Muscle layer of colon (tissue), 2 donors: ENCODE data around the gene NOTCH1.

Source experiments
- H3K27ac ChIP-seq: one replicate; pipeline ENCODE4 v1.7.0; 2013; ENCODE audit warnings: low read depth, mild to moderate bottlenecking, low read length, moderate library complexity
- H3K27me3 ChIP-seq, 2 donors: one replicate each; pipeline ENCODE4 v1.7.0; 2013; ENCODE audit warnings: low read length in 2 of 2, mild to moderate bottlenecking in 2 of 2; ENCODE audit not compliant: insufficient read depth in 2 of 2, control insufficient read depth in 1 of 2
- H3K36me3 ChIP-seq: one replicate; pipeline ENCODE4 v1.7.0; 2013; ENCODE audit warnings: mild to moderate bottlenecking, low read length; ENCODE audit not compliant: insufficient read depth
- H3K4me1 ChIP-seq: one replicate; pipeline ENCODE4 v1.7.0; 2013; ENCODE audit warnings: mild to moderate bottlenecking, low read length; ENCODE audit not compliant: insufficient read depth
- H3K4me3 ChIP-seq, 2 donors: one replicate each; pipeline ENCODE4 v1.7.0; 2013; ENCODE audit warnings: low read length in 2 of 2, low read depth in 1 of 2, mild to moderate bottlenecking in 1 of 2, moderate library complexity in 1 of 2
- H3K9ac ChIP-seq: one replicate; pipeline ENCODE4 v1.7.0; 2013; ENCODE audit warnings: low read length
- H3K9me3 ChIP-seq: one replicate; pipeline ENCODE4 v1.7.0; 2013; ENCODE audit warnings: mild to moderate bottlenecking, low read length
- donor health status: abdominal sarcoma.
- donor health status: Adenocarcinoma of cecum.

The NOTCH1 gene

DNA sequence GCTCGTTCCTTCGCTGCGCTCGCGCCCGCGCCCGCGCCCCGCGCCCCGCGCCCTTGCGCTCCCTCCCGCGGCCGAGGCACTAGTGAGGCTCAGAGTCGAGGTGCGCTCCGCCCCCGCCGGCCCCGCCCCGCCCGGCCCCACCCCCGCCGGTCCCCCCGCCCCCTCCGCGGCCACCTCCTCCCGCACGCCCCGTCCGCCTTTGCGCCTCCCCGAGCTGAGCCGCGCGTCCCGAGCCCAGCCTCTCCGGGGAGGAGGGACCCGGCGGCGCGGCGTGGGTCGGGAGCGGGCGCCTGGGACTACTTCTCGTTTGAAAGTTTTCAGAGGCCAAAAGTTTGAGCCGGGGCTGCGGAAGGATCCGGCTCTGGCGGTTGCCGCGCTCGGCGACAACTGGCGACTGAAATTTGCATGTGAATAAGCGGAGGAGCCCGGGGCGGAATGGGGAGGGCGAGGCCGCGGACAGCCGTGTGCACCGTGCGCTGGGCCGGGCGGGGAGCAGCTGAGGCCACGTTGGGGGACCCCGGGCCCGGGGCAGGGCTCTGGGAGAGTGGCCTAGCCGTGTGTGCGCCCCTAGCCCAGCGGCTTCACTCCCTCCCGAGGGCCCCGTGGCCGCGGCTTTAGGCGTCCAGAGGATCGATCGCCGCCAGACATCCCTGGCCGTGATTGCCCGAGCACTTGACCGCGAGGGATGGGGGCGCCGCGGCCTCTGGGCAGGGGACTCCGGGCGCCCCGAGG, at the start of gene NOTCH1:
Gene NOTCH1 (minus strand): TSS at position 84 of the 732 bp plus-strand sequence. CDS start 262 bp downstream, outside the sequence.
- no peaks in the 10 kb centered on the region for H3K9me3 ChIP-seq
- H3K36me3 ChIP-seq = peaks cover 18% of the 10 kb centered on the region
- peaks cover 70% of the 10 kb centered on the region for H3K4me1 ChIP-seq
- peak within 1 kb of the TSS; percentile 90 for H3K27ac ChIP-seq
- H3K9ac ChIP-seq = peak within 1 kb of the TSS; percentile 76
- no peaks in the 10 kb centered on the region for H3K27me3 ChIP-seq
- H3K4me3 ChIP-seq = peak within 1 kb of the TSS; percentile 88 to 91

DNA sequence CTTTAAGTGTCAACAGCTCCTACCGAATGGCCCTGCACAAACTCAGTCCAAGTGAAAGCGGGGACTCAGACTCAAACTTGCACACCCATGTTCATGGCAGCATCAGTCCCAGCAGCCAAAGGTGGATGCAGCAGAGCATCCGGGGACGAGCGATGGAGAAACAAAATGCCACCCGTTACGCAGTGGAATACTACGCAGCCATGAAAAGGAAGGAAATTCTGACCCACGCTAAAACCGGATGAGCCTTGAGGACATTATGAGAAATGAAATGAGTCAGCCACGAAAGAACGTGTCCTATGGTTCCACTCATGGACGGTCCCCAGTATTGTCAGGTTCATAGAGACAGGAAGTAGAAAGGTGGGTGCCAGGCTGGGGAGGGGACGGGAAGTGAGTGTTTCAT, 48.6 kb upstream of the NOTCH1 start:
- Histone ChIP-seq H3K4me1 (peaks cover 3% of the 10 kb centered on the region), H3K9me3 (no peaks in the 10 kb centered on the region), H3K9ac (no peak overlapping the region), H3K4me3 (no peak overlapping the region), H3K36me3 (no peaks in the 10 kb centered on the region), H3K27ac (no peak overlapping the region), H3K27me3 (no peaks in the 10 kb centered on the region)

DNA sequence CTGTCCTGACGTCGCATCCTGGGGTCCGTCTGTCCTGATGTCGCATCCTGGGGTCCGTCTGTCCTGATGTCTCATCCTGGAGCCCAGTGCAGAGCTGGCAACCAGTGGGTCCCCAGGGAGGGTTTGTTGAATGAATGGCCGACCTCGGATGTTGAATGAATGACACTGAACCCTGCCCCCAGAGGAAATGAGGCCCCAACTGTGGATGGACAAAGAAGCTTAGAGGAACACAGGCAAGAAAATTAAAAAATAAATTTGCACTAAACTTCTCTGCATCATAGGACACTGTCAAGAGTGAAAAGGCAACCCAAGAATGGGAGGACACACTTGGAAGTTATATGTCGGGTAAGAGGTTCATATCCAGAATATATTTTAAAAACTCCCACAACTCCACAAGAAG, 47.7 kb upstream of the NOTCH1 start:
- H3K9me3 ChIP-seq = no peaks in the 10 kb centered on the region
- H3K9ac ChIP-seq = no peak overlapping the region
- H3K4me1 ChIP-seq = peaks cover 3% of the 10 kb centered on the region
- no peaks in the 10 kb centered on the region for H3K27me3 ChIP-seq
- no peaks in the 10 kb centered on the region for H3K36me3 ChIP-seq
- no peak overlapping the region for H3K27ac ChIP-seq
- H3K4me3 ChIP-seq = no peak overlapping the region

DNA sequence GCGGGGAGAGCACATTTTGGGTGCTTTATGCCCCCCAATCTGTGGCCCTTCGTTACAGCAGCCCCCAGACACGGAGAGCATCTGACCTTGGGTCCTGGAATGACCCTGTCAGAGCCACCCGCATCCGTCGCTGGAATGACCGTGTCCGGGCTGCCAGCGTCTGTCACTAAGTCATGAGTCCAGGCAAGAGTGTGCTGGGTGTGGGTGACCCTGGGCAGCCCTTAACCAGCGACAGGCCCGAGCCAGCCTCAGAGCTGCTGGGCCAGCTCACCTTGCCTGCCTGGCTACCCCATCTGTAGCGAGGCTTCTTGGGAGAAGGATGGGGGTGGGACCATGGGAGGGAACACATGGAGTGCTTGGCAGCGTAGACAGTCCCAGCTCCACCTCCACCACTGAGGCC, 46.8 kb upstream of the NOTCH1 start:
- Histone ChIP-seq H3K9me3 (no peaks in the 10 kb centered on the region), H3K4me3 (no peak overlapping the region), H3K4me1 (peaks cover 10% of the 10 kb centered on the region), H3K36me3 (no peaks in the 10 kb centered on the region), H3K27me3 (no peaks in the 10 kb centered on the region), H3K9ac (no peak overlapping the region), H3K27ac (no peak overlapping the region)

DNA sequence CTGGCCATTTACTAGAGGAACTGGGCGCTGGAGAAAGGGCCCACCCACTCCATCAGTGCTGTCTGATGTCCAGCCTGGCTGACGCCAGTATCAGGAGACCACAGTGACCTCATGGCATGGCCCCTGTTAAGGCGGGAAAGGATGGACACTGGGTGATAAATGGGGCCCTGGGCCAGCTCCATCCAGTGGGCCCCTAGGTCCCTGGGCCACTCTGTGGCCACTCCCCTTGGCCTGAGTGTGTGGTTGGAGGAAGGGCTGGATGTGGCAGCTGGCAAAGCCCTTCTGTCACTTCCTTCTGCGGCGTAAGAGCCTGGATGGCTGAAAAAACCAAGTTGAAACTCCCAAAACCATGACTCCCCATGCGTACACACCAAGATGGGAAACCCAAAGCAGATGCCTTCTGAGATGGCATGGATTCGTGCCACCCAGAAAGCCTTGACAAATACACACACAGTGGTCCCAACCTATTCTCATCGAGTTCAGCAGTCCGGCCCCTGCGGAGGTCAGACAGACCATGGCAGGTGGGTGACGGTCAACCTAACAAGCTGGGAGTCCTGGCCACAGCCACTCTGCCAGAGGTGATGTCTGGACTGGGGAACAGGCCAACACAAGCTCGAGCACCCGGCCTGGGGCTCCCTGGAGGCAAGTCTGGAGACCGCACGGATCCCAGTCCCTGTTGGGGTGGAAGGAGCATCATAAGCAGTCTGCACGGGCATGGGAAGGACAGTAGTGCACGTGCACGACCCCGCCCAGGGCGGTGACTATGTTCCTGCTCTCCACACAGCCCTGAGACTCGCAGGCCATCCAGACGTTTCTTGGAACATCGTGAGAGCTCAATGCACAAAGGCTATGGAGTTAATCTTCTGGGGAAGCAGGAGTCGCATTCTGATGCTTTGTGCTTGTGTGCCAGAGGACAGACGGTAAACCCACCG, 45.2 kb upstream of the NOTCH1 start:
- Histone ChIP-seq H3K27ac (no peak overlapping the region), H3K9me3 (no peaks in the 10 kb centered on the region), H3K36me3 (no peaks in the 10 kb centered on the region), H3K4me1 (peaks cover 22% of the 10 kb centered on the region), H3K27me3 (no peaks in the 10 kb centered on the region), H3K9ac (no peak overlapping the region), H3K4me3 (no peak overlapping the region)

DNA sequence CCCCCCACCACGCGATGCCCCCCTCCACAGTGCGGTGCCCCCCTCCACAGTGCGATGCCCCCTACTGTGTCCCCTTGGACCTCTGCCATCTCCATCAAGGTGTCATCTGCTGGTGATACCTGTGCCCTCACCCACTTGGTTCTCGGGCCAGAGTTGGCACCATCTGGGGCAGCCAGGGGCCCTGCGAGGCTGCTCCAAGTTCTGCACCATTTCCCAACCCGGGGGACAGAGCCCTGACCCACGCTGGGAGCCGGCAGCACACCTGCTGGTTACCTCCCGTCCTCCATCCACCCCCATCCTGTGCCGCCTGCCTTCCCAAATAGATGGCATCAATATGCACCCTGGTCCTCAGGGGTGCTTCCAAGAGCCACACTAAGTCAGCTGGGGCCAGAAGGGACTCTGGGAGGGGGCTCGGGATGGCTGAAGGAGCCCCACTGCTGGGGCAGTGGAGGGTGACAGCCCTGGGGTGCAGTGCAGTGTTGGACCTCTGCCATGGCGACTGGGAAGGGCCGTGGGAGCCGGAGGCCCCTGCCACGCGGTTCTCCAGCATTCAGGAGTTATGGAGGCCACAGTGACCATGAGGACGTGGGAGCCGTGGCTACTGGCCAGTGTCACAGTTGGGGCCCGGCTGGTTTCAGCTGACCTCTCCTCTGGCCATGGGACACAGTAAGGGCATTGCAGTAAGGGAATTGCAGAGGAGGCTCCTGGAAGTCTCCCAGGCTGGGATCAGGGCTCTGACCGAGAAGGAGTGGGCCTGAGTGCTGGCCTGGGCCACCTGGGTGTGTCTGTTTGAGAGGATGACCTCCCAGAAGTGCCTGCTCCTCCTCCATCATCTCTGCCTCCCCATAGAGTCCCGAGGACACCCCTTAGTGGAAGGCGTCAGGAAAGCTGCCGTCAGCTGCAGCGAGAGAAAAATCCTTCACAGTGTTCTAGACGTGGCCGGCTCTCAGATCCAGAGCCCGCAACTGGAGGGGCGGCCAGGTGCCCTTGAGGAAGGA, 44.2 kb upstream of the NOTCH1 start:
- peaks cover 30% of the 10 kb centered on the region for H3K4me1 ChIP-seq
- no peak overlapping the region for H3K9ac ChIP-seq
- H3K27ac ChIP-seq = no peak overlapping the region

DNA sequence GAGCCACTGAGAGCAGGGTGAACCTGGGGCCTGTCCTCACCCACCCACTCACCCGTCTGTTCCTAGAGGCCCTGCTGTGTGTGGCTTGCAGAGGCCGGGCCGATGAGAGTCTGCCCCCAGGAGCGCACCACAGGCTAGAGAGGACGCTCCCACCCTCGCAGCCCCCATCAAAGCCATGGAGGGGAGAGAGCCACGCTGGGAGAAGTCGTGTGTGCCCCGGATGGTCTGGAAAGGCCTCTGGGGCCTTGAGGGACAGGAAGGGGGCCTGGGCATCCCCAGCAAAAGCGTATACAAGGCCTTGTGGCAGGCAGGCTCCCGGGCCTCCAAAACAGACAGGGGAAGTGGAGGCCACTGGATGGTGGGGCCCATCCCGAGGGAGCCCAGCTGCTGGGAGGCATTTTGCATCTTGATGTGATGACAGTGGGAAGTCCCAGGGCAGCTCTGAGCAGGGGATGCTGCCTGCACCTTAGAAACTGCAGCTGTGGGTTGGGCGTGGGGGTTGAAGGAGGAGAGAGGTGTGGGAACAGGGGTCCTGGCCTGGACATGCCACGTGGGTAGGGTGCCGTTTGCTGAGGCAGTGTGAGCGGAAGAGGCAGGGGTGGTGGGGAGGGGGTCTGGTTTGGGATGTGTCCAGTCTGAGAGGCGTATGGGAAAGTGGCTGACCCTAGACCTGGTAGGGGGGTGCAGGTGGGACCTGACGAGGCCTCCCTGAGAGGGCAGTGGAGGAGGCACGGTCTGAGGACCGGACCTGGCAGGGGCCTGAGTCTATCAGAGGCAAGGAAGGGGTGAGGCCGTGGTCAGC, 43.0 kb upstream of the NOTCH1 start:
- Histone ChIP-seq H3K4me1 (peaks cover 31% of the 10 kb centered on the region), H3K27ac (no peak overlapping the region), H3K36me3 (no peaks in the 10 kb centered on the region), H3K9ac (no peak overlapping the region), H3K4me3 (no peak overlapping the region), H3K27me3 (no peaks in the 10 kb centered on the region), H3K9me3 (no peaks in the 10 kb centered on the region)

More for the DNA sequence above, 44.2 kb upstream of the NOTCH1 start:
- Histone ChIP-seq H3K36me3 (no peaks in the 10 kb centered on the region), H3K4me3 (no peak overlapping the region), H3K27me3 (no peaks in the 10 kb centered on the region), H3K9me3 (no peaks in the 10 kb centered on the region)

DNA sequence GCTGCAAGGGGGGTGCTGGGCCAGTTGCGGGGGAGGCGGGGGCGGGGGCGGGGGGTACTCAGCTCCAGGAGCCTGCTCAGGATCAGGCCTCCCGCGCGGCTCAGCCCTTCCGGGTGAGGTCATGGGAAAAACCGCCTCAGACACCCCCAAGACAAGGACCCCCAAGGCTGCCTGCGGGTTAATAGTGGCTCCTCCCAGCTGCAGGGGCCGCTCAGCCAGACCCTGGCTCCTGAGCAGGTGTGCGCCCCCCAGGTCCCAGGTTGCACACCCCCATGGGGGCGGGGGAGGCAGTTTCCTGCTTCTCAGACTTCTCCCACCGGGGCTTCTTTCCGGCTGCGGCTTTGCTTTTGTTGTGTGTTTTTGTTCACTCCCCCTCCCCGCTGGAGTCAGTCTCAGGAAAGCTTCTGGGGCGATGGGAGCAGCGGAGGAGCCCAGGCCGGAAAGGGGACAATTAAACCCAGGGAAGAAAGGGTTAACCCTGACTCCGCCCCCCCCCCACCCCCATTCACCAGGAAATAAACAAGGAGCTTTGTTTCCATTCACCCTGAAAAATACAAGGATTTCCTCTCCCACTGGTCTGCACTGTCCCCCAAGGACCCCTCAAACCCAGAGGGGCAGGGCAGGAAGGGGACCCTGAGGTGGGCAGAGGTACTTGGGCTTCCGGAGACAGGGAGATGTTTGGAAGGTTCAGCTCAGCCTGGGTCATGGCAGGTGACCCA, 42.3 kb upstream of the NOTCH1 start:
- no peaks in the 10 kb centered on the region for H3K9me3 ChIP-seq
- no peak overlapping the region for H3K9ac ChIP-seq
- no peak overlapping the region for H3K27ac ChIP-seq
- no peaks in the 10 kb centered on the region for H3K36me3 ChIP-seq
- H3K4me1 ChIP-seq = peaks cover 31% of the 10 kb centered on the region
- no peak overlapping the region for H3K4me3 ChIP-seq
- no peaks in the 10 kb centered on the region for H3K27me3 ChIP-seq

DNA sequence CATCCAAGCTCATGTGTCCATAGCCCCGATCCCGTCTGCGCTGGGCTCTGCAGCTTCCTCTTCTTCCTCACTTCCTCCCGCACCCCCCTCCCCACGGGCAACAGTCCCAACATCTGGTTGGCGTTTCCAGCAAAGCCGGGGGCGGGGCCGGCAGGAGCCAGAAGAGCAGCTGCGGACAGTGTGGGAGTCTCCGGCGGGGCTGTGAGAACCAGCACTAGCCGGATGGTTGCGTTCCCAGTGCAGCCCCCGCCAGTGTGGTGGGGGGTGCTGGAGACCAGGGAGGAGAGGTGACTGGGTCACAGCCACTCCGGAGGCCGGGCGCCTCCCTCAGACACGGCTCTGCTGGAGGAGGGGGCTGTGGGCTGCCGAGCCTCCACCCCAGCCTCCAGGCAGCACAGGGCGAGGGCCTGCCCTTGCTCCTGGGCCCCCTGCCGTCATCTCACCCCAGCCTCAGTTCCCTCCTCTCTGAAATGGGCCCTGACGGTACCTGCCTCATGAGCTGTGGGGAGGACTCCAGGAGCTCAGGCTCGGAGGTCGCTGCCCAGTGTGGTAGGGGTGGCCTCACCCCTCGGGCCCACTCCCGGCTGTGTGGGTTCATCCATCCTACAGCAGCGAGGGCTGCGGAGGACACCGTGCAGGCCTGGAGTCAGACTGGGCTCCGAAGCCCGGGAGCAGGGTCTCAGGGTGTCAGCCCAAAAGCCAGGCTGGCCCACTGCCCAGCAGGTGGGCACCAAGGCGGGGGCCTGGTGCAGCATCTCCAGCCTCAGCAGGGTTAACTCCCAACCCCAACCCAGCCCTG, 41.5 kb upstream of the NOTCH1 start:
- Histone ChIP-seq H3K27ac (no peak overlapping the region), H3K4me3 (peak overlapping the region in 1 of 2 donors; percentile 23), H3K4me1 (peaks cover 31% of the 10 kb centered on the region), H3K36me3 (no peaks in the 10 kb centered on the region), H3K27me3 (no peaks in the 10 kb centered on the region), H3K9ac (no peak overlapping the region), H3K9me3 (no peaks in the 10 kb centered on the region)
